Activated CD4-positive, alpha-beta memory T cell treated with anti-CD3 and anti-CD28 coated beads for 36 hours (primary cell): Measurements from ENCODE around the gene CCDC71L. TPM values are rescaled to one million over a fixed set of nuclear protein-coding genes. Genes with fewer than 3 reads are reported as not detected.
"Not testable (repeated sequence)": the region's sequence is repeated elsewhere in the genome, so short reads cannot be mapped to it uniquely, and the experiment has no call there.

Source experiments
- CTCF ChIA-PET: fragments of 350-600 bp; sonication (Branson Sonifier 250); formaldehyde crosslinking; loops from one replicate; lab custom pipeline; 2021; ENCODE audit warnings: antibody characterized with exemption, inconsistent platforms; lab: Charles Lee
- POLR2A ChIA-PET: fragments of 350-600 bp; sonication (Branson Sonifier 250); formaldehyde crosslinking; loops from one replicate; lab custom pipeline; 2021; ENCODE audit warnings: antibody characterized with exemption; lab: Charles Lee
- DNase-seq: peaks from one replicate; pipeline ENCODE4 v3.0.0-alpha.2; 2020
- H3K27ac Mint-ChIP-seq: one replicate; pipeline ENCODE4 v1.8.0; 2021; ENCODE audit warnings: mixed read lengths
- H3K27me3 Mint-ChIP-seq: one replicate; pipeline ENCODE4 v1.8.0; 2021; ENCODE audit warnings: mixed read lengths
- H3K36me3 Mint-ChIP-seq: one replicate; pipeline ENCODE4 v1.8.0; 2021; ENCODE audit warnings: mixed read lengths
- H3K4me1 Mint-ChIP-seq: one replicate; pipeline ENCODE4 v1.8.0; 2021; ENCODE audit warnings: low read depth, mixed read lengths
- H3K4me3 Mint-ChIP-seq: one replicate; pipeline ENCODE4 v1.8.0; 2021; ENCODE audit warnings: mild to moderate bottlenecking, mixed read lengths
- H3K9me3 Mint-ChIP-seq: one replicate; pipeline ENCODE4 v1.8.0; 2021; ENCODE audit warnings: mixed read lengths
- intact Hi-C: fragments of 100-400 bp; cut with micrococcal nuclease; formaldehyde crosslinking; loops from one replicate; pipeline ENCODE4 v1.15.1; 2023
- total RNA-seq, 2 experiments: library from RNA; stranded (reverse); gene quantifications; one replicate each; pipeline ENCODE4 v1.2.3, GENCODE V29; 2021

Gene CCDC71L
- total RNA-seq: 10 to 100 TPM; 34.5 to 35.0 TPM

GRCh38 chr7:106660862-106661720 lies at the start of gene CCDC71L:
Gene CCDC71L (minus strand): TSS chr7:106661158. CDS start chr7:106660896, 262 bp downstream.
- ChIA-PET POLR2A (interaction anchor here (0.7 to 2.3 kb wide), 3 partner anchors 13 to 75 kb away, joined by 3 to 21 read pairs (median 4); no protein-coding TSS in a partner anchor), CTCF (interaction anchor here (0.7 to 10.0 kb wide), 25 partner anchors 9 to 549 kb away, joined by 3 to 268 read pairs (median 6); partner anchors contain the start of genes HBP1, PIK3CG and SYPL1)
- DNase-seq: peak; percentile 96
- Mint-ChIP-seq H3K9me3 (no peaks in the 10 kb centered on the region), H3K27me3 (no peaks in the 10 kb centered on the region), H3K4me1 (peaks cover 28% of the 10 kb centered on the region), H3K36me3 (no peaks in the 10 kb centered on the region), H3K27ac (peak within 1 kb of the TSS; percentile 83), H3K4me3 (peak within 1 kb of the TSS; percentile 87)
- intact Hi-C loops: loop anchor here (1.0 to 5.0 kb wide), 9 partner anchors 57 to 508 kb away; partner anchors contain the start of genes HBP1 and PIK3CG

GRCh38 chr7:106709604-106710003 lies 48.6 kb upstream of the CCDC71L start:
- H3K4me1 Mint-ChIP-seq, intact Hi-C loops, POLR2A ChIA-PET, H3K4me3 Mint-ChIP-seq, H3K27me3 Mint-ChIP-seq, H3K27ac Mint-ChIP-seq, DNase-seq, H3K36me3 Mint-ChIP-seq: not testable (repeated sequence)
- CTCF ChIA-PET: interaction anchor here (0.6 to 2.1 kb wide), 4 partner anchors 21 to 67 kb away, joined by 3 to 7 read pairs (median 4); no protein-coding TSS in a partner anchor
- H3K9me3 Mint-ChIP-seq: peaks cover 10% of the 10 kb centered on the region

GRCh38 chr7:106704000-106704840 lies 43.3 kb upstream of the CCDC71L start:
- ChIA-PET CTCF (interaction anchor here (0.7 to 1.9 kb wide), 3 partner anchors 32 to 62 kb away, joined by 3 to 7 read pairs (median 6); partner anchors contain the start of gene CCDC71L), POLR2A (no interaction called here)
- Mint-ChIP-seq H3K36me3 (no peaks in the 10 kb centered on the region), H3K9me3 (peaks cover 1% of the 10 kb centered on the region), H3K4me3 (peak overlapping the region; percentile 28), H3K27ac (peak overlapping the region; percentile 72), H3K27me3 (no peaks in the 10 kb centered on the region), H3K4me1 (peaks cover 18% of the 10 kb centered on the region)
- intact Hi-C loops: loop anchor here (5.0 kb wide), 1 partner anchor 33 kb away; no protein-coding TSS in a partner anchor
- peak; percentile 27 for DNase-seq

- intact Hi-C loops: no loop called here
- H3K9me3 Mint-ChIP-seq: peaks cover 4% of the 10 kb centered on the region
- no peak overlapping the region for H3K27ac Mint-ChIP-seq
- CTCF ChIA-PET: interaction anchor here (0.9 to 1.4 kb wide), 2 partner anchors 15 to 43 kb away, joined by 3 to 5 read pairs; no protein-coding TSS in a partner anchor
- no peak overlapping the region for H3K4me3 Mint-ChIP-seq
- no peaks in the 10 kb centered on the region for H3K36me3 Mint-ChIP-seq
- POLR2A ChIA-PET: no interaction called here
- peaks cover 17% of the 10 kb centered on the region for H3K4me1 Mint-ChIP-seq
- no peaks in the 10 kb centered on the region for H3K27me3 Mint-ChIP-seq
- DNase-seq: no peak
Measured at GRCh38 chr7:106693677-106694353, 32.9 kb upstream of the CCDC71L start.

GRCh38 chr7:106692450-106693051 lies 31.6 kb upstream of the CCDC71L start:
- DNase-seq: no peak
- intact Hi-C loops: no loop called here
- no peaks in the 10 kb centered on the region for H3K27me3 Mint-ChIP-seq
- H3K9me3 Mint-ChIP-seq: peaks cover 12% of the 10 kb centered on the region
- H3K36me3 Mint-ChIP-seq: no peaks in the 10 kb centered on the region
- CTCF ChIA-PET: interaction anchor here (1.4 kb wide), 1 partner anchor 44 kb away, joined by 5 read pairs; no protein-coding TSS in a partner anchor
- H3K4me3 Mint-ChIP-seq: no peak overlapping the region
- no peak overlapping the region for H3K27ac Mint-ChIP-seq
- H3K4me1 Mint-ChIP-seq: peaks cover 11% of the 10 kb centered on the region
- POLR2A ChIA-PET: no interaction called here

- H3K9me3 Mint-ChIP-seq: peaks cover 18% of the 10 kb centered on the region
- POLR2A ChIA-PET, CTCF ChIA-PET, H3K4me3 Mint-ChIP-seq, H3K27me3 Mint-ChIP-seq, H3K27ac Mint-ChIP-seq, DNase-seq, intact Hi-C loops, H3K4me1 Mint-ChIP-seq, H3K36me3 Mint-ChIP-seq: not testable (repeated sequence)
Measured at GRCh38 chr7:106688161-106688560, 27.2 kb upstream of the CCDC71L start.

GRCh38 chr7:106683941-106684340 lies 23.0 kb upstream of the CCDC71L start:
- no peak for DNase-seq
- peaks cover 15% of the 10 kb centered on the region for H3K9me3 Mint-ChIP-seq
- H3K4me1 Mint-ChIP-seq: peaks cover 11% of the 10 kb centered on the region
- no peak overlapping the region for H3K4me3 Mint-ChIP-seq
- POLR2A ChIA-PET: no interaction called here
- CTCF ChIA-PET: no interaction called here
- H3K27me3 Mint-ChIP-seq: no peaks in the 10 kb centered on the region
- no peaks in the 10 kb centered on the region for H3K36me3 Mint-ChIP-seq
- H3K27ac Mint-ChIP-seq: no peak overlapping the region
- intact Hi-C loops: no loop called here

- H3K36me3 Mint-ChIP-seq: no peaks in the 10 kb centered on the region
- H3K4me1 Mint-ChIP-seq: peaks cover 13% of the 10 kb centered on the region
- H3K27me3 Mint-ChIP-seq: no peaks in the 10 kb centered on the region
- no peak for DNase-seq
- POLR2A ChIA-PET: no interaction called here
- CTCF ChIA-PET: interaction anchor here (0.7 to 3.3 kb wide), 2 partner anchors 8 to 22 kb away, joined by 3 to 24 read pairs; partner anchors contain the start of gene CCDC71L
- no peak overlapping the region for H3K27ac Mint-ChIP-seq
- H3K9me3 Mint-ChIP-seq: peaks cover 6% of the 10 kb centered on the region
- intact Hi-C loops: no loop called here
- no peak overlapping the region for H3K4me3 Mint-ChIP-seq
Measured at GRCh38 chr7:106681815-106682495, 21.0 kb upstream of the CCDC71L start.

- Mint-ChIP-seq H3K4me3 (no peak overlapping the region), H3K27me3 (no peaks in the 10 kb centered on the region), H3K4me1 (peaks cover 13% of the 10 kb centered on the region), H3K27ac (peak overlapping the region; percentile 72), H3K36me3 (no peaks in the 10 kb centered on the region), H3K9me3 (no peaks in the 10 kb centered on the region)
- peak; percentile 52 for DNase-seq
- ChIA-PET CTCF (interaction anchor here (1.2 to 3.3 kb wide), 4 partner anchors 14 to 512 kb away, joined by 3 to 24 read pairs (median 6); partner anchors contain the start of gene CCDC71L), POLR2A (interaction anchor here (1.4 kb wide), 1 partner anchor 39 kb away, joined by 5 read pairs; no protein-coding TSS in a partner anchor)
- intact Hi-C loops: no loop called here
Measured at GRCh38 chr7:106679153-106679931, 18.4 kb upstream of the CCDC71L start.

GRCh38 chr7:106678795-106679152 lies 17.8 kb upstream of the CCDC71L start:
- peak overlapping the region; percentile 72 for H3K27ac Mint-ChIP-seq
- CTCF ChIA-PET: interaction anchor here (0.9 to 3.3 kb wide), 5 partner anchors 15 to 513 kb away, joined by 3 to 24 read pairs (median 3); partner anchors contain the start of gene CCDC71L
- H3K27me3 Mint-ChIP-seq: no peaks in the 10 kb centered on the region
- H3K36me3 Mint-ChIP-seq: no peaks in the 10 kb centered on the region
- H3K4me3 Mint-ChIP-seq: peak overlapping the region; percentile 24
- no peak for DNase-seq
- H3K9me3 Mint-ChIP-seq: no peaks in the 10 kb centered on the region
- peaks cover 13% of the 10 kb centered on the region for H3K4me1 Mint-ChIP-seq
- POLR2A ChIA-PET: interaction anchor here (1.4 kb wide), 1 partner anchor 39 kb away, joined by 5 read pairs; no protein-coding TSS in a partner anchor
- intact Hi-C loops: no loop called here
